ENCODE measurements around the gene SAMD7.
A peak's percentile ranks its signal among the peaks of the same experiment; 100 is the strongest.

Gene SAMD7

GRCh38 chr3:169911272-169911671 lies at the start of gene SAMD7:
Gene SAMD7, plus strand, starts transcription at chr3:169911572. Its CDS starts 7,927 bp downstream, at chr3:169919499.
- no peak for DNase-seq

GRCh38 chr3:169861871-169862270 lies 49.5 kb upstream of the SAMD7 start:
- DNase-seq = no peak

GRCh38 chr3:169863458-169863899 lies 47.9 kb upstream of the SAMD7 start:
- peak; percentile 58 for DNase-seq

- DNase-seq = no peak
These were observed 47.1 kb upstream of the SAMD7 start for GRCh38 chr3:169864270-169864669.

GRCh38 chr3:169865176-169865767 lies 46.1 kb upstream of the SAMD7 start:
- no peak for DNase-seq

- no peak for DNase-seq
These were observed 43.7 kb upstream of the SAMD7 start for GRCh38 chr3:169867584-169868210.

GRCh38 chr3:169868369-169868768 lies 43.0 kb upstream of the SAMD7 start:
- no peak for DNase-seq

GRCh38 chr3:169869484-169870220 lies 41.7 kb upstream of the SAMD7 start, which contains the start of gene LRRC31:
Gene LRRC31, minus strand, starts transcription at chr3:169869935. Its CDS starts 128 bp downstream, at chr3:169869807.
- DNase-seq = no peak

GRCh38 chr3:169871129-169871886 lies 40.1 kb upstream of the SAMD7 start:
- no peak for DNase-seq

GRCh38 chr3:169879013-169879557 lies 32.3 kb upstream of the SAMD7 start:
- DNase-seq = no peak

GRCh38 chr3:169879845-169880575 lies 31.4 kb upstream of the SAMD7 start:
- no peak for DNase-seq

GRCh38 chr3:169880576-169881250 lies 30.7 kb upstream of the SAMD7 start:
- DNase-seq = no peak

- no peak for DNase-seq
These were observed 24.7 kb upstream of the SAMD7 start for GRCh38 chr3:169886671-169887070.

GRCh38 chr3:169891886-169892285 lies 19.5 kb upstream of the SAMD7 start:
- no peak for DNase-seq

GRCh38 chr3:169894110-169894509 lies 17.3 kb upstream of the SAMD7 start:
- DNase-seq = no peak

- no peak for DNase-seq
These were observed 16.3 kb upstream of the SAMD7 start for GRCh38 chr3:169895072-169895471.

GRCh38 chr3:169897284-169897683 lies 14.1 kb upstream of the SAMD7 start:
- no peak for DNase-seq

- DNase-seq = no peak
These were observed 9.9 kb upstream of the SAMD7 start for GRCh38 chr3:169901453-169901852.

GRCh38 chr3:169905404-169905803 lies 6.0 kb upstream of the SAMD7 start:
- DNase-seq = no peak

GRCh38 chr3:169907476-169907875 lies 3.9 kb upstream of the SAMD7 start:
- no peak for DNase-seq

GRCh38 chr3:169907944-169908343 lies 3.4 kb upstream of the SAMD7 start:
- no peak for DNase-seq

GRCh38 chr3:169913323-169913722 lies 2.0 kb downstream of the SAMD7 start:
- DNase-seq = no peak
